HEK293T (cell line): ENCODE measurements around the gene MAML1.

Source experiments
- ARNT ChIP-seq: fragments of 450-650 bp; IDR thresholded peaks from 2 replicates; pipeline ENCODE4 v1.6.1; 2017; ENCODE audit warnings: mild to moderate bottlenecking
- BHLHE40 ChIP-seq: fragments of 450-650 bp; IDR thresholded peaks from 2 replicates; pipeline ENCODE4 v1.6.1; 2016; ENCODE audit warnings: mild to moderate bottlenecking, moderate library complexity, borderline replicate concordance
- ELF4 ChIP-seq: fragments of 450-650 bp; IDR thresholded peaks from 2 replicates; pipeline ENCODE4 v1.6.1; 2017; ENCODE audit warnings: antibody characterized with exemption
- FOXA1 ChIP-seq: fragments of 450-650 bp; IDR thresholded peaks from 2 replicates; pipeline ENCODE4 v1.6.1; 2016; ENCODE audit warnings: mild to moderate bottlenecking
- FOXK2 ChIP-seq: fragments of 450-650 bp; IDR thresholded peaks from 2 replicates; pipeline ENCODE4 v1.6.1; 2016; ENCODE audit warnings: mild to moderate bottlenecking
- SUZ12 ChIP-seq: fragments of 450-650 bp; IDR thresholded peaks from 2 replicates; pipeline ENCODE4 v1.6.1; 2016; ENCODE audit warnings: mild to moderate bottlenecking

GRCh38 chr5:179822444-179822990 is 89.9 kb downstream of the MAML1 start:
- TF ChIP-seq SUZ12 (no peak), BHLHE40 (no peak), ELF4 (no peak), FOXA1 (no peak), ARNT (no peak), FOXK2 (no peak)
